ENCODE measurements around the gene KCNT1. TPM values are rescaled to one million over a fixed set of nuclear protein-coding genes. Genes with fewer than 3 reads are reported as not detected.

Gene KCNT1
- total and polyA plus RNA-seq, 10 of the 15 experiments (the other 5 are each of a cell fraction or from before 2014, with no cell fraction given): not detected

GRCh38 chr9:135810806-135811575, 109.0 kb downstream of the KCNT1 start (continued):
- TF ChIP-seq PBX3 (IDR thresholded peaks at IDR 0.05; ENCODE audit: insufficient replicate concordance, low read depth, low read length) (no peak), ETV6 (conservative IDR thresholded peaks at IDR 0.05 in 1 of 2, IDR thresholded peaks at IDR 0.05 in 1 of 2; ENCODE audit: borderline replicate concordance in 1 of 2, low read depth in 1 of 2) (no peak), EP300 (IDR thresholded peaks at IDR 0.05; ENCODE audit: borderline replicate concordance in 1 of 2, control insufficient read depth in 1 of 2, low read depth in 2 of 2, low read length in 2 of 2) (no peak), CEBPB (IDR thresholded peaks at IDR 0.05; ENCODE audit: borderline replicate concordance in 1 of 2, low read depth in 2 of 2, low read length in 2 of 2) (no peak), RB1 (IDR thresholded peaks at IDR 0.05; ENCODE audit: borderline replicate concordance) (no peak), ZNF274 (IDR thresholded peaks at IDR 0.05; ENCODE audit: insufficient read depth, insufficient read length) (no peak)

GRCh38 chr9:135811801-135812200, 109.8 kb downstream of the KCNT1 start:
- H3K27me3 ChIP-seq (replicated peaks in 1 of 2; ENCODE audit: control insufficient read depth in 2 of 2, insufficient read depth in 2 of 2, low read length in 1 of 2): no peaks in the 10 kb centered on the region
- H2AFZ ChIP-seq (ENCODE audit: control insufficient read depth, low read depth, low read length): no peak overlapping the region
- H3K9ac ChIP-seq (ENCODE audit: control insufficient read depth, insufficient read depth, low read length): no peak overlapping the region
- H3K79me2 ChIP-seq (ENCODE audit: control insufficient read depth, insufficient read depth, low read length): no peaks in the 10 kb centered on the region
- H3K36me3 ChIP-seq (ENCODE audit: control insufficient read depth in 2 of 2, insufficient read depth in 2 of 2, low read length in 1 of 2): peaks cover 19% of the 10 kb centered on the region in 2 experiments
- no TSS peak for BruUV-seq (replicated peaks)
- H3K4me3 ChIP-seq: no peak overlapping the region
- ChIA-PET RAD21 (ENCODE audit: unreplicated experiment) (no interaction called here), CTCF (no interaction called here), POLR2A (no interaction called here), SMC1A (ENCODE audit: uncharacterized antibody, unreplicated experiment) (no interaction called here)
- no peak for ATAC-seq
- intact Hi-C loops (cut with micrococcal nuclease; ENCODE audit: unreplicated experiment): no loop called here
- no peak overlapping the region for H3K4me2 ChIP-seq (ENCODE audit: control insufficient read depth, insufficient read depth)
- no peak overlapping the region for H3K27ac ChIP-seq (ENCODE audit: control insufficient read depth, insufficient read depth)
- 93% methylated on average over 11 of the region's 11 CpGs for WGBS (ENCODE audit: insufficient coverage, insufficient replicate concordance, low lambda C conversion rate, missing lambda C conversion rate)
- no peak for FAIRE-seq
- in situ Hi-C loops (cut with MboI): no loop called here
- no peak for DNase-seq (ENCODE audit: low read depth, low spot score)
- no peaks in the 10 kb centered on the region; the same call in 1 of the 2 replicates for H4K20me1 ChIP-seq (ENCODE audit: control insufficient read depth, insufficient read depth)
- H3K4me1 ChIP-seq (ENCODE audit: control insufficient read depth, insufficient read depth, low read length): no peaks in the 10 kb centered on the region
- no peaks in the 10 kb centered on the region for H3K9me3 ChIP-seq (replicated peaks; ENCODE audit: control insufficient read depth, insufficient read depth, low read length)
- TF ChIP-seq RB1 (IDR thresholded peaks at IDR 0.05; ENCODE audit: borderline replicate concordance): no peak
- TF ChIP-seq SP1 (IDR thresholded peaks at IDR 0.05; ENCODE audit: low read depth, low read length): no peak
- no peak for TF ChIP-seq ZBTB33 (IDR thresholded peaks at IDR 0.05)
- no peak for TF ChIP-seq NR2C1 (IDR thresholded peaks at IDR 0.05)
- TF ChIP-seq RBBP5 (conservative IDR thresholded peaks at IDR 0.05): no peak
- TF ChIP-seq GABPA (IDR thresholded peaks at IDR 0.05; ENCODE audit: low read depth): no peak
- no peak for TF ChIP-seq YY1 (IDR thresholded peaks at IDR 0.05; ENCODE audit: low read depth, low read length)
- TF ChIP-seq BHLHE40 (IDR thresholded peaks at IDR 0.05; ENCODE audit: borderline replicate concordance in 1 of 2, low read depth in 2 of 2, low read length in 1 of 2): no peak
- no peak for TF ChIP-seq SUZ12 (IDR thresholded peaks at IDR 0.05; ENCODE audit: unreplicated experiment)
- TF ChIP-seq BMI1 (IDR thresholded peaks at IDR 0.05; ENCODE audit: borderline replicate concordance): no peak
- no peak for TF ChIP-seq ZSCAN29 (IDR thresholded peaks at IDR 0.05)
- no peak for TF ChIP-seq TAF1 (IDR thresholded peaks at IDR 0.05; ENCODE audit: borderline replicate concordance, low read depth, low read length)

All from GM12878 (cell line).